Astrocyte (in vitro differentiated cells and primary cell): ENCODE data around the gene RAP1B.

Source experiments
- CTCF ChIP-seq: IDR thresholded peaks from 2 replicates; pipeline ENCODE4 v1.5.1; 2011; ENCODE audit warnings: low read depth, mild to moderate bottlenecking, inconsistent platforms, low read length, moderate library complexity; ENCODE audit not compliant: insufficient read depth
- EZH2 ChIP-seq: IDR thresholded peaks from 2 replicates; pipeline ENCODE4 v1.6.1; 2012; ENCODE audit warnings: mild to moderate bottlenecking, low read length, inconsistent platforms; ENCODE audit not compliant: insufficient read depth

DNA sequence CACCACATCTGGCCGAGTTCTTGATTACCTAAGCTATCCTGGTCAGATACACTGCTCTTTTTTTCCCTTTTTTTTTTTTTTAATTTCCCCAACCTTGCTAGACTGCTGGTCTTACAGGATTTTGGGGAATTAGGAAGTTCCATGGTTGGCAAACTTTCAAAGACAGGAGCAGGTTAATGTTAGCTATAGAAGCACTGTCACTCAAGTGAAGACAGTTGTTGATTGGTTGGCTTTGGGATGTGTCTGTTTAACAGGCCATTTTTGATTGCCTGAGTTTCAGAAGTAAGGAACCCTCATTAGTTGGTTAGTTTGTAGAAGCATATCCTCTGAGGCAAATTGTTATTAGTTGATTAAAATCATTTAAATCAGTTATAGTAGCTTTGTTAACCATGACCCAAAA, 36.8 kb downstream of the RAP1B start:
- TF ChIP-seq CTCF: no peak
- TF ChIP-seq EZH2: no peak
